Stimulated activated CD4-positive, alpha-beta T cell treated with anti-CD3 and anti-CD28 coated beads, Interleukin-12 subunit alpha, Interleukin-12 subunit beta, amount 100 ng/mL, for 4 hours (primary cell): ENCODE measurements around the gene MYH11.
"Not testable (repeated sequence)": the region's sequence is repeated elsewhere in the genome, so short reads cannot be mapped to it uniquely, and the experiment has no call there.

Source experiments
- DNase-seq: peaks from one replicate; pipeline ENCODE4 v3.0.0-alpha.2; 2020

The MYH11 gene

GRCh38 chr16:15836965-15837611, 19.7 kb downstream of the MYH11 start:
- DNase-seq, result no peak

GRCh38 chr16:15836074-15836473, 20.8 kb downstream of the MYH11 start:
- DNase-seq, result no peak

GRCh38 chr16:15835136-15835878, 21.5 kb downstream of the MYH11 start:
- DNase-seq, result no peak

- no peak for DNase-seq
Observed at GRCh38 chr16:15834502-15834901, 22.3 kb downstream of the MYH11 start.

- no peak for DNase-seq
Observed at GRCh38 chr16:15833541-15833940, 23.3 kb downstream of the MYH11 start.

- DNase-seq, result no peak
Observed at GRCh38 chr16:15832241-15832640, 24.6 kb downstream of the MYH11 start.

GRCh38 chr16:15830832-15831451, 25.9 kb downstream of the MYH11 start:
- no peak for DNase-seq

- DNase-seq, result no peak
Observed at GRCh38 chr16:15829460-15829859, 27.4 kb downstream of the MYH11 start.

GRCh38 chr16:15827709-15828343, 29.0 kb downstream of the MYH11 start:
- no peak for DNase-seq

GRCh38 chr16:15827299-15827698, 29.5 kb downstream of the MYH11 start:
- no peak for DNase-seq

- DNase-seq, result no peak
Observed at GRCh38 chr16:15825750-15826305, 31.0 kb downstream of the MYH11 start.

- no peak for DNase-seq
Observed at GRCh38 chr16:15822957-15823356, 33.9 kb downstream of the MYH11 start.

GRCh38 chr16:15820837-15821236, 36.0 kb downstream of the MYH11 start:
- DNase-seq, result no peak

- no peak for DNase-seq
Observed at GRCh38 chr16:15819046-15819445, 37.8 kb downstream of the MYH11 start.

- no peak for DNase-seq
Observed at GRCh38 chr16:15817446-15817845, 39.4 kb downstream of the MYH11 start.

- no peak for DNase-seq
Observed at GRCh38 chr16:15816228-15816627, 40.6 kb downstream of the MYH11 start.

GRCh38 chr16:15812401-15812750, 44.5 kb downstream of the MYH11 start:
- not testable (repeated sequence) for DNase-seq

GRCh38 chr16:15811481-15812400, 45.1 kb downstream of the MYH11 start:
- no peak for DNase-seq

- no peak for DNase-seq
Observed at GRCh38 chr16:15810949-15811348, 45.9 kb downstream of the MYH11 start.

- no peak for DNase-seq
Observed at GRCh38 chr16:15810411-15810810, 46.4 kb downstream of the MYH11 start.

GRCh38 chr16:15809297-15809696, 47.5 kb downstream of the MYH11 start:
- not testable (repeated sequence) for DNase-seq

- no peak for DNase-seq
Observed at GRCh38 chr16:15808071-15808470, 48.8 kb downstream of the MYH11 start.
